Dermis blood vessel endothelial cell (primary cell): ENCODE results near the gene SERPINA1. TPM values are rescaled to one million over a fixed set of nuclear protein-coding genes. Genes with fewer than 3 reads are reported as not detected.
A peak's percentile ranks its signal among the peaks of the same experiment; 100 is the strongest.

Experiments
- DNase-seq: peaks from one replicate; pipeline ENCODE4 v3.0.0; 2010
- total RNA-seq: library from RNA; depleted of rRNA; stranded (reverse); fragments of >200 nt; gene quantifications from 2 replicates; pipeline ENCODE4 v1.2.3, GENCODE V29; 2014

Gene SERPINA1
- total RNA-seq, 1 donor from 2014 or later, result 0.51 TPM

- no peak for DNase-seq
Measured at GRCh38 chr14:94345344-94346064, 42.9 kb downstream of the SERPINA1 start.

- no peak for DNase-seq
Measured at GRCh38 chr14:94344389-94344788, 44.0 kb downstream of the SERPINA1 start.

- DNase-seq, result no peak
Measured at GRCh38 chr14:94343238-94344005, 45.0 kb downstream of the SERPINA1 start.

GRCh38 chr14:94342334-94342934 lies 46.0 kb downstream of the SERPINA1 start:
- DNase-seq, result peak; percentile 12

- no peak for DNase-seq
Measured at GRCh38 chr14:94341656-94342333, 46.6 kb downstream of the SERPINA1 start.

GRCh38 chr14:94340533-94340932 lies 47.9 kb downstream of the SERPINA1 start:
- no peak for DNase-seq

GRCh38 chr14:94338023-94338422 lies 50.4 kb downstream of the SERPINA1 start:
- DNase-seq, result no peak

- no peak for DNase-seq
Measured at GRCh38 chr14:94337274-94337673, 51.1 kb downstream of the SERPINA1 start.

GRCh38 chr14:94334872-94335271 lies 53.5 kb downstream of the SERPINA1 start:
- no peak for DNase-seq

GRCh38 chr14:94332587-94332986 lies 55.8 kb downstream of the SERPINA1 start:
- DNase-seq, result no peak

- no peak for DNase-seq
Measured at GRCh38 chr14:94332063-94332583, 56.3 kb downstream of the SERPINA1 start.

GRCh38 chr14:94331462-94331861 lies 56.9 kb downstream of the SERPINA1 start:
- DNase-seq, result no peak

GRCh38 chr14:94330857-94331256 lies 57.5 kb downstream of the SERPINA1 start:
- no peak for DNase-seq

GRCh38 chr14:94330432-94330831 lies 58.0 kb downstream of the SERPINA1 start:
- DNase-seq, result no peak

- no peak for DNase-seq
Measured at GRCh38 chr14:94329857-94330256, 58.5 kb downstream of the SERPINA1 start.

- DNase-seq, result no peak
Measured at GRCh38 chr14:94328196-94328595, 60.2 kb downstream of the SERPINA1 start.

Other genes starting within 250 kb of the SERPINA1 start
- not detected in 2 replicates for gene PPP4R4, start 214.3 kb downstream of the SERPINA1 start, total RNA-seq
- gene SERPINA10, start 95.3 kb downstream of the SERPINA1 start, total RNA-seq, result not detected in 2 replicates
- gene SERPINA6, start 65.3 kb downstream of the SERPINA1 start, total RNA-seq, result not detected in 2 replicates
- not detected in 2 replicates for gene SERPINA2, start 21.9 kb downstream of the SERPINA1 start, total RNA-seq
- gene SERPINA11, start 64.2 kb upstream of the SERPINA1 start, total RNA-seq, result not detected in 2 replicates
- not detected in 2 replicates for gene SERPINA9, start 87.6 kb upstream of the SERPINA1 start, total RNA-seq
- gene SERPINA12, start 120.9 kb upstream of the SERPINA1 start, total RNA-seq, result not detected in 2 replicates
- not detected in 2 replicates for gene SERPINA4, start 172.8 kb upstream of the SERPINA1 start, total RNA-seq
- 0.17 and 0.33 TPM in 2 replicates for gene SERPINA5, start 192.8 kb upstream of the SERPINA1 start, total RNA-seq
- gene SERPINA3, start 223.8 kb upstream of the SERPINA1 start, total RNA-seq, result 0.05 and 0.17 TPM in 2 replicates